Tibial nerve (tissue), 4 donors: ENCODE measurements around the gene MUC20. TPM values are rescaled to one million over a fixed set of nuclear protein-coding genes. Genes with fewer than 3 reads are reported as not detected.

ENCODE experiments used
- DNase-seq, 2 donors: peaks; one replicate each; pipeline ENCODE4 v3.0.0-alpha.2; 2019; ENCODE audit warnings: low spot score in 2 of 2
- H3K27ac ChIP-seq, 4 donors: fragments of 200-600 bp; sonication (generic) in 3 of 4; one replicate each; pipeline ENCODE4 v1.5.1; 2017 to 2019; ENCODE audit warnings: mild to moderate bottlenecking in 1 of 4
- H3K27me3 ChIP-seq, 2 donors: fragments of 200-600 bp; sonication (generic) in 1 of 2; one replicate each; pipeline versions ENCODE4 v1.5.1 to v1.6.0; 2017 to 2019
- H3K36me3 ChIP-seq, 3 donors: fragments of 200-600 bp; sonication (generic); one replicate each; pipeline ENCODE4 v1.5.1; 2018 to 2019
- H3K4me1 ChIP-seq, 4 donors: fragments of 200-600 bp; sonication (generic) in 3 of 4; one replicate each; pipeline ENCODE4 v1.5.1; 2017 to 2019
- H3K4me3 ChIP-seq, 4 donors: fragments of 200-600 bp; sonication (generic) in 3 of 4; one replicate each; pipeline ENCODE4 v1.5.1; 2017 to 2019; ENCODE audit warnings: mild to moderate bottlenecking in 1 of 4, moderate library complexity in 1 of 4
- H3K9me3 ChIP-seq, 4 donors: fragments of 200-600 bp; sonication (generic) in 3 of 4; one replicate each; pipeline ENCODE4 v1.5.1; 2017 to 2019
- CTCF ChIP-seq, 5 experiments: fragments of 200-600 bp in 3 of 5; fragments of 450-650 bp in 2 of 5; sonication (generic) in 3 of 5; IDR thresholded peaks; one replicate each; pipeline ENCODE4 v1.5.1; 2016 to 2019; ENCODE audit warnings: antibody characterized with exemption in 5 of 5, mild to moderate bottlenecking in 3 of 5, moderate library complexity in 2 of 5
- EP300 ChIP-seq, 2 donors: sonication (generic); formaldehyde crosslinking; IDR thresholded peaks; one replicate each; pipeline ENCODE4 v1.6.1; 2017; ENCODE audit warnings: antibody characterized with exemption in 2 of 2, mild to moderate bottlenecking in 1 of 2
- POLR2A ChIP-seq, 2 donors: fragments of 450-650 bp; IDR thresholded peaks; one replicate each; pipeline ENCODE4 v1.6.1; 2017; ENCODE audit warnings: antibody characterized with exemption in 2 of 2, mild to moderate bottlenecking in 2 of 2, moderate library complexity in 2 of 2
- WGBS, 2 donors: methylation state at CpG; one replicate each; pipeline ENCODE4 v1.1.5; 2018; 5-methylcytosine and 5-hydroxymethylcytosine counted together
- total RNA-seq, 4 donors: library from RNA; depleted of rRNA; stranded (reverse); fragments of >200 nt; gene quantifications; one replicate each; pipeline ENCODE4 v1.1.0, GENCODE V29; 2016

Gene MUC20
- total RNA-seq, 4 donors from 2014 or later: 11.0 to 67.5 (median 22.9) TPM

GRCh38 chr3:195758721-195759353 lies 38.1 kb downstream of the MUC20 start:
- 82 to 87% methylated on average over 19 of the region's 19 CpGs for WGBS, 2 donors
- TF ChIP-seq EP300 (IDR thresholded peaks at IDR 0.05) (no peak), CTCF (IDR thresholded peaks at IDR 0.05) (no peak), POLR2A (IDR thresholded peaks at IDR 0.05) (no peak)
- Histone ChIP-seq H3K36me3 (no peaks in the 10 kb centered on the region), H3K27ac (no peak overlapping the region), H3K27me3 (peaks cover 0 to 55% of the 10 kb centered on the region in 2 donors), H3K9me3 (no peaks in the 10 kb centered on the region), H3K4me1 (peaks cover 0 to 20% (median 0%) of the 10 kb centered on the region in 4 donors), H3K4me3 (no peak overlapping the region)
- no peak for DNase-seq

DNA sequence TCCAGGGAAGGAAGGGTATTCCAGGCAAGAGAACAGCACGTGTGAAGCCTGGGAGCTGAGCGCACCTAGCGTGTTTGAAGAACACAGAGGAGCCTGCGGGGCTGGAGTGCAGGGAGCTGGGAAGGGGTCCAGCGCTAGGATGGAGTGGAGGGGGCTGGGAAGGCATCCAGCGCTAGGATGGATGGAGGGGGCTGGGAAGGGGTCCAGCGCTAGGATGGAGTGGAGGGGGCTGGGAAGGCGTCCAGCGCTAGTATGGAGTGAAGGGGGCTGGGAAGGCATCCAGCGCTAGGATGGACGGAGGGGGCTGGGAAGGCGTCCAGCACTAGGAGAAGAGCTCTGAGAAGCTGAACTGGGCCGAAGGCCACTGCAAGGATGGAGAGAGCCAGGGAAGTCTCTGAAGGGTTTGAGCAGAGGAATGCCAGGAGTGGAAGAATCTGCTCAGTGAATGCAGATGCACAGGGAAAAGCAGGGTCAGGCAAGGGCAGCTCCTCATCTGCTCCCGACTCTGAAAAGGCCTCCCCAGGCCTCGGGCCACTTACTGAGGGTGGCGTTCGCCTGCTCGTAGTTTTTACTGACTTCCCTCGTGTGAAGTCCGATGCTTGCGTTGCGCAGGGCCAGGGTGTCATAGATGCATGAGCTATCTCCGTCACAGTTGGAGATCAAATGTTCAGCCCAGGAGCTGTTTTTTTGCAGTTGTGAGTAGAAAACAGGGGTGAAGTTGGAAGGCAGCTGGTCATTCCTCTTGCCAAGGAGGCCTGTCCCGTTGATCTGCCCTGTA lies 39.8 kb downstream of the MUC20 start:
- H3K4me1 ChIP-seq: peaks cover 0 to 20% (median 0%) of the 10 kb centered on the region in 4 donors
- no peaks in the 10 kb centered on the region for H3K9me3 ChIP-seq
- H3K27me3 ChIP-seq: peaks cover 0 to 72% of the 10 kb centered on the region in 2 donors
- TF ChIP-seq CTCF (IDR thresholded peaks at IDR 0.05): no peak
- TF ChIP-seq POLR2A (IDR thresholded peaks at IDR 0.05): no peak
- no peak for TF ChIP-seq EP300 (IDR thresholded peaks at IDR 0.05)
- H3K36me3 ChIP-seq: no peaks in the 10 kb centered on the region
- WGBS, 2 donors: 51 to 55% methylated on average over 24 of the region's 24 CpGs
- DNase-seq: no peak
- H3K27ac ChIP-seq: no peak overlapping the region
- no peak overlapping the region for H3K4me3 ChIP-seq

- H3K36me3 ChIP-seq: no peaks in the 10 kb centered on the region
- H3K4me1 ChIP-seq: peaks cover 0 to 20% (median 0%) of the 10 kb centered on the region in 4 donors
- H3K4me3 ChIP-seq: no peak overlapping the region
- peaks cover 0 to 73% of the 10 kb centered on the region in 2 donors for H3K27me3 ChIP-seq
- 60 to 71% methylated on average over 7 to 10 of the region's 10 CpGs for WGBS, 2 donors
- H3K9me3 ChIP-seq: no peaks in the 10 kb centered on the region
- no peak for DNase-seq
- TF ChIP-seq CTCF (IDR thresholded peaks at IDR 0.05): no peak
- no peak overlapping the region for H3K27ac ChIP-seq
Observed at GRCh38 chr3:195761123-195761566, 40.4 kb downstream of the MUC20 start.

- DNase-seq: no peak
- Histone ChIP-seq H3K36me3 (no peaks in the 10 kb centered on the region), H3K27me3 (peaks cover 0 to 73% of the 10 kb centered on the region in 2 donors), H3K4me1 (peaks cover 0 to 20% (median 0%) of the 10 kb centered on the region in 4 donors), H3K27ac (no peak overlapping the region), H3K4me3 (no peak overlapping the region), H3K9me3 (no peaks in the 10 kb centered on the region)
- 8 to 19% methylated on average over 30 to 31 of the region's 52 CpGs for WGBS, 2 donors
- TF ChIP-seq CTCF (IDR thresholded peaks at IDR 0.05) (no peak), EP300 (IDR thresholded peaks at IDR 0.05) (no peak), POLR2A (IDR thresholded peaks at IDR 0.05) (no peak)
Observed at GRCh38 chr3:195761567-195762248, 40.9 kb downstream of the MUC20 start.

- no peak overlapping the region for H3K4me3 ChIP-seq
- H3K36me3 ChIP-seq: no peaks in the 10 kb centered on the region
- DNase-seq: no peak
- 13 to 81% methylated on average over 6 to 17 of the region's 36 CpGs for WGBS, 2 donors
- peaks cover 0 to 15% (median 0%) of the 10 kb centered on the region in 4 donors for H3K4me1 ChIP-seq
- peaks cover 0 to 70% of the 10 kb centered on the region in 2 donors for H3K27me3 ChIP-seq
- H3K27ac ChIP-seq: no peak overlapping the region
- no peaks in the 10 kb centered on the region for H3K9me3 ChIP-seq
- TF ChIP-seq EP300 (IDR thresholded peaks at IDR 0.05): no peak
- no peak for TF ChIP-seq CTCF (IDR thresholded peaks at IDR 0.05)
- TF ChIP-seq POLR2A (IDR thresholded peaks at IDR 0.05): no peak
Observed at GRCh38 chr3:195762249-195762585, 41.4 kb downstream of the MUC20 start.
